ENCODE data around the gene TECRL. TPM values are rescaled to one million over a fixed set of nuclear protein-coding genes. Genes with fewer than 3 reads are reported as not detected.

Gene TECRL
- total RNA-seq (2014; rRNA removed; shearing (Covaris generic)) (not detected in 2 replicates), polyA plus RNA-seq (2016; fragmentation: Nextera tagmentation; extraction: Ambion mirVana) (0.08 TPM in 1 of 2 replicates, not detected in the other)

GRCh38 chr4:64409300-64409699 lies at the start of gene TECRL:
Gene TECRL (minus strand): TSS chr4:64409450. CDS start chr4:64409351, 99 bp downstream.
- no peaks in the 10 kb centered on the region for H3K9me2 ChIP-seq (ENCODE audit: insufficient read depth)
- no peaks in the 10 kb centered on the region for H3K36me3 ChIP-seq (ENCODE audit: low read depth)
- H3F3A ChIP-seq (ENCODE audit: insufficient read depth): no peaks in the 10 kb centered on the region
- H3K4me3 ChIP-seq: no peak within 1 kb of the TSS
- no peak within 1 kb of the TSS for H3K9ac ChIP-seq
- no peak within 1 kb of the TSS for H3K27ac ChIP-seq
- no peak within 1 kb of the TSS for H3K4me2 ChIP-seq (ENCODE audit: unreplicated experiment)
- H3K79me2 ChIP-seq (ENCODE audit: insufficient read depth): no peaks in the 10 kb centered on the region
- in situ Hi-C loops (cut with MboI): no loop called here
- no peaks in the 10 kb centered on the region for H3K9me3 ChIP-seq (ENCODE audit: low read depth)
- no peaks in the 10 kb centered on the region for H3K4me1 ChIP-seq (ENCODE audit: insufficient read depth)
- DNase-seq: no peak
- H4K20me1 ChIP-seq (ENCODE audit: insufficient read depth): no peaks in the 10 kb centered on the region
- no peak for TF ChIP-seq EZH2 (IDR thresholded peaks at IDR 0.05; ENCODE audit: insufficient read depth, poor library complexity, severe bottlenecking)
- no peak for TF ChIP-seq EZH2phosphoT487 (IDR thresholded peaks at IDR 0.05; ENCODE audit: insufficient read depth, low read depth)
- H2AFZ ChIP-seq: no peak within 1 kb of the TSS
- no peaks in the 10 kb centered on the region for H3K27me3 ChIP-seq (replicated peaks; ENCODE audit: insufficient read depth)
- 23 to 30% methylated on average over 4 of the region's 4 CpGs for WGBS, 2 experiments (ENCODE audit: low coverage in 1 of 2, low lambda C conversion rate in 2 of 2, missing lambda C conversion rate in 2 of 2)

GRCh38 chr4:64432674-64433073 lies 23.4 kb upstream of the TECRL start:
- Histone ChIP-seq H4K20me1 (ENCODE audit: insufficient read depth) (no peaks in the 10 kb centered on the region), H3K27ac (no peak overlapping the region), H3K27me3 (replicated peaks; ENCODE audit: insufficient read depth) (no peaks in the 10 kb centered on the region), H3K4me3 (no peak overlapping the region), H3K9ac (no peak overlapping the region), H3F3A (ENCODE audit: insufficient read depth) (no peaks in the 10 kb centered on the region), H3K36me3 (ENCODE audit: low read depth) (no peaks in the 10 kb centered on the region), H3K9me2 (ENCODE audit: insufficient read depth) (no peaks in the 10 kb centered on the region), H2AFZ (no peak overlapping the region), H3K4me2 (ENCODE audit: unreplicated experiment) (no peak overlapping the region), H3K79me2 (ENCODE audit: insufficient read depth) (no peaks in the 10 kb centered on the region), H3K9me3 (ENCODE audit: low read depth) (no peaks in the 10 kb centered on the region), H3K4me1 (ENCODE audit: insufficient read depth) (no peaks in the 10 kb centered on the region)
- TF ChIP-seq EZH2 (IDR thresholded peaks at IDR 0.05; ENCODE audit: insufficient read depth, poor library complexity, severe bottlenecking): no peak
- TF ChIP-seq EZH2phosphoT487 (IDR thresholded peaks at IDR 0.05; ENCODE audit: insufficient read depth, low read depth): no peak
- in situ Hi-C loops (cut with MboI): no loop called here
- WGBS, 2 experiments (ENCODE audit: low coverage in 1 of 2, low lambda C conversion rate in 2 of 2, missing lambda C conversion rate in 2 of 2): 50 to 51% methylated on average over 10 of the region's 10 CpGs
- no peak for DNase-seq

- no peaks in the 10 kb centered on the region for H3K27me3 ChIP-seq (replicated peaks; ENCODE audit: insufficient read depth)
- H3K9ac ChIP-seq: no peak overlapping the region
- in situ Hi-C loops (cut with MboI): no loop called here
- H4K20me1 ChIP-seq (ENCODE audit: insufficient read depth): no peaks in the 10 kb centered on the region
- H3K27ac ChIP-seq: no peak overlapping the region
- H3K36me3 ChIP-seq (ENCODE audit: low read depth): no peaks in the 10 kb centered on the region
- no peaks in the 10 kb centered on the region for H3K4me1 ChIP-seq (ENCODE audit: insufficient read depth)
- 13 to 14% methylated on average over 6 of the region's 6 CpGs for WGBS, 2 experiments (ENCODE audit: low coverage in 1 of 2, low lambda C conversion rate in 2 of 2, missing lambda C conversion rate in 2 of 2)
- H3K4me2 ChIP-seq (ENCODE audit: unreplicated experiment): no peak overlapping the region
- H3F3A ChIP-seq (ENCODE audit: insufficient read depth): no peaks in the 10 kb centered on the region
- H3K79me2 ChIP-seq (ENCODE audit: insufficient read depth): no peaks in the 10 kb centered on the region
- no peaks in the 10 kb centered on the region for H3K9me3 ChIP-seq (ENCODE audit: low read depth)
- no peak for DNase-seq
- TF ChIP-seq EZH2phosphoT487 (IDR thresholded peaks at IDR 0.05; ENCODE audit: insufficient read depth, low read depth) (no peak), EZH2 (IDR thresholded peaks at IDR 0.05; ENCODE audit: insufficient read depth, poor library complexity, severe bottlenecking) (no peak)
- no peak overlapping the region for H2AFZ ChIP-seq
- no peaks in the 10 kb centered on the region for H3K9me2 ChIP-seq (ENCODE audit: insufficient read depth)
- H3K4me3 ChIP-seq: no peak overlapping the region
These were observed 21.7 kb upstream of the TECRL start for GRCh38 chr4:64430933-64431332.

GRCh38 chr4:64417974-64418373 lies 8.7 kb upstream of the TECRL start:
- Histone ChIP-seq H3K79me2 (ENCODE audit: insufficient read depth) (no peaks in the 10 kb centered on the region), H3K9ac (no peak overlapping the region), H3K4me1 (ENCODE audit: insufficient read depth) (no peaks in the 10 kb centered on the region), H3K36me3 (ENCODE audit: low read depth) (no peaks in the 10 kb centered on the region), H2AFZ (no peak overlapping the region), H3K4me3 (no peak overlapping the region), H3F3A (ENCODE audit: insufficient read depth) (no peaks in the 10 kb centered on the region), H3K4me2 (ENCODE audit: unreplicated experiment) (no peak overlapping the region), H3K9me3 (ENCODE audit: low read depth) (no peaks in the 10 kb centered on the region), H3K9me2 (ENCODE audit: insufficient read depth) (no peaks in the 10 kb centered on the region), H3K27me3 (replicated peaks; ENCODE audit: insufficient read depth) (no peaks in the 10 kb centered on the region), H4K20me1 (ENCODE audit: insufficient read depth) (no peaks in the 10 kb centered on the region), H3K27ac (no peak overlapping the region)
- TF ChIP-seq EZH2 (IDR thresholded peaks at IDR 0.05; ENCODE audit: insufficient read depth, poor library complexity, severe bottlenecking): no peak
- no peak for TF ChIP-seq EZH2phosphoT487 (IDR thresholded peaks at IDR 0.05; ENCODE audit: insufficient read depth, low read depth)
- in situ Hi-C loops (cut with MboI): no loop called here
- peak; percentile 1 for DNase-seq
- WGBS, 2 experiments (ENCODE audit: low coverage in 1 of 2, low lambda C conversion rate in 2 of 2, missing lambda C conversion rate in 2 of 2): 0% methylated on average over 1 of the region's 1 CpG

GRCh38 chr4:64407000-64407399 lies 2.2 kb downstream of the TECRL start:
- Histone ChIP-seq H3K9ac (no peak overlapping the region), H3K4me2 (ENCODE audit: unreplicated experiment) (no peak overlapping the region), H3K4me1 (ENCODE audit: insufficient read depth) (no peaks in the 10 kb centered on the region), H3K36me3 (ENCODE audit: low read depth) (no peaks in the 10 kb centered on the region), H4K20me1 (ENCODE audit: insufficient read depth) (no peaks in the 10 kb centered on the region), H3K27ac (no peak overlapping the region), H3K27me3 (replicated peaks; ENCODE audit: insufficient read depth) (no peaks in the 10 kb centered on the region), H3K9me3 (ENCODE audit: low read depth) (no peaks in the 10 kb centered on the region), H3K9me2 (ENCODE audit: insufficient read depth) (no peaks in the 10 kb centered on the region), H2AFZ (no peak overlapping the region), H3F3A (ENCODE audit: insufficient read depth) (no peaks in the 10 kb centered on the region), H3K79me2 (ENCODE audit: insufficient read depth) (no peaks in the 10 kb centered on the region), H3K4me3 (no peak overlapping the region)
- no peak for DNase-seq
- 10 to 32% methylated on average over 1 of the region's 1 CpG for WGBS, 2 experiments (ENCODE audit: low coverage in 1 of 2, low lambda C conversion rate in 2 of 2, missing lambda C conversion rate in 2 of 2)
- in situ Hi-C loops (cut with MboI): no loop called here
- TF ChIP-seq EZH2phosphoT487 (IDR thresholded peaks at IDR 0.05; ENCODE audit: insufficient read depth, low read depth): no peak
- TF ChIP-seq EZH2 (IDR thresholded peaks at IDR 0.05; ENCODE audit: insufficient read depth, poor library complexity, severe bottlenecking): no peak

Measured in GM23248 (cell line).